ENCODE measurements around the gene IL17RE.

IL17RE gene

GRCh38 chr3:9932843-9933560, 30.4 kb downstream of the IL17RE start (continued):
- TF ChIP-seq ZNF521 (tag by site-specific recombination; IDR thresholded peaks at IDR 0.05) (no peak), ZSCAN18 (tag by site-specific recombination; IDR thresholded peaks at IDR 0.05) (no peak), ZNF248 (tag by site-specific recombination; IDR thresholded peaks at IDR 0.05) (no peak), ZSCAN23 (tag by site-specific recombination; IDR thresholded peaks at IDR 0.05) (no peak), SCRT1 (tag by site-specific recombination; IDR thresholded peaks at IDR 0.05; ENCODE audit: borderline replicate concordance) (peak; percentile 96), ZNF423 (tag by site-specific recombination; IDR thresholded peaks at IDR 0.05) (peak; percentile 72), ZNF596 (tag by site-specific recombination; IDR thresholded peaks at IDR 0.05) (peak; percentile 23; the same call in 1 of the 2 replicates), ZBTB17 (tag by site-specific recombination; IDR thresholded peaks at IDR 0.05) (peak; percentile 95), TCF7L2 (IDR thresholded peaks at IDR 0.05; ENCODE audit: borderline replicate concordance, low read depth, low read length) (no peak), ZNF24 (tag by site-specific recombination; IDR thresholded peaks at IDR 0.05) (peak; percentile 47; the same call in 1 of the 2 replicates), ZBTB21 (tag by site-specific recombination; IDR thresholded peaks at IDR 0.05) (peak; percentile 43; the same call in 1 of the 2 replicates), ZNF394 (tag by site-specific recombination; IDR thresholded peaks at IDR 0.05; ENCODE audit: borderline replicate concordance) (peak; percentile 58), ZNF146 (tag by site-specific recombination; IDR thresholded peaks at IDR 0.05) (peak; percentile 26; the same call in 1 of the 2 replicates), ZNF335 (tag by site-specific recombination; conservative IDR thresholded peaks at IDR 0.05) (peak; percentile 90), ZNF626 (tag by site-specific recombination; IDR thresholded peaks at IDR 0.05) (no peak), ZNF629 (tag by site-specific recombination; IDR thresholded peaks at IDR 0.05) (no peak), ZNF791 (tag by site-specific recombination; IDR thresholded peaks at IDR 0.05) (no peak), ZNF560 (tag by site-specific recombination; IDR thresholded peaks at IDR 0.05; ENCODE audit: borderline replicate concordance) (no peak), ZNF350 (tag by site-specific recombination; IDR thresholded peaks at IDR 0.05) (no peak), ZBTB11 (tag by site-specific recombination; conservative IDR thresholded peaks at IDR 0.05; ENCODE audit: low read depth) (peak; percentile 68), ZIC2 (tag by site-specific recombination; IDR thresholded peaks at IDR 0.05) (peak; percentile 94), ZNF514 (tag by site-specific recombination; IDR thresholded peaks at IDR 0.05) (no peak), OSR2 (tag by site-specific recombination; IDR thresholded peaks at IDR 0.05) (0 out of 2 replicates have a peak, but pooled peaks have one; percentile 7), INSM2 (tag by site-specific recombination; IDR thresholded peaks at IDR 0.05) (0 out of 2 replicates have a peak, but pooled peaks have one; percentile 18), ZNF416 (tag by site-specific recombination; IDR thresholded peaks at IDR 0.05) (no peak), ZNF677 (tag by site-specific recombination; IDR thresholded peaks at IDR 0.05) (no peak), ZNF555 (tag by site-specific recombination; conservative IDR thresholded peaks at IDR 0.05) (no peak)
- TF ChIP-seq, protein P1, sequence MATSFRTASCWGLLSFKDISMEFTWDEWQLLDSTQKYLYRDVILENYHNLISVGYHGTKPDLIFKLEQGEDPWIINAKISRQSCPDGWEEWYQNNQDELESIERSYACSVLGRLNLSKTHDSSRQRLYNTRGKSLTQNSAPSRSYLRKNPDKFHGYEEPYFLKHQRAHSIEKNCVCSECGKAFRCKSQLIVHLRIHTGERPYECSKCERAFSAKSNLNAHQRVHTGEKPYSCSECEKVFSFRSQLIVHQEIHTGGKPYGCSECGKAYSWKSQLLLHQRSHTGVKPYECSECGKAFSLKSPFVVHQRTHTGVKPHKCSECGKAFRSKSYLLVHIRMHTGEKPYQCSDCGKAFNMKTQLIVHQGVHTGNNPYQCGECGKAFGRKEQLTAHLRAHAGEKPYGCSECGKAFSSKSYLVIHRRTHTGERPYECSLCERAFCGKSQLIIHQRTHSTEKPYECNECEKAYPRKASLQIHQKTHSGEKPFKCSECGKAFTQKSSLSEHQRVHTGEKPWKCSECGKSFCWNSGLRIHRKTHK (tag by site-specific recombination; IDR thresholded peaks at IDR 0.05) = no peak
- TF ChIP-seq, protein P2, sequence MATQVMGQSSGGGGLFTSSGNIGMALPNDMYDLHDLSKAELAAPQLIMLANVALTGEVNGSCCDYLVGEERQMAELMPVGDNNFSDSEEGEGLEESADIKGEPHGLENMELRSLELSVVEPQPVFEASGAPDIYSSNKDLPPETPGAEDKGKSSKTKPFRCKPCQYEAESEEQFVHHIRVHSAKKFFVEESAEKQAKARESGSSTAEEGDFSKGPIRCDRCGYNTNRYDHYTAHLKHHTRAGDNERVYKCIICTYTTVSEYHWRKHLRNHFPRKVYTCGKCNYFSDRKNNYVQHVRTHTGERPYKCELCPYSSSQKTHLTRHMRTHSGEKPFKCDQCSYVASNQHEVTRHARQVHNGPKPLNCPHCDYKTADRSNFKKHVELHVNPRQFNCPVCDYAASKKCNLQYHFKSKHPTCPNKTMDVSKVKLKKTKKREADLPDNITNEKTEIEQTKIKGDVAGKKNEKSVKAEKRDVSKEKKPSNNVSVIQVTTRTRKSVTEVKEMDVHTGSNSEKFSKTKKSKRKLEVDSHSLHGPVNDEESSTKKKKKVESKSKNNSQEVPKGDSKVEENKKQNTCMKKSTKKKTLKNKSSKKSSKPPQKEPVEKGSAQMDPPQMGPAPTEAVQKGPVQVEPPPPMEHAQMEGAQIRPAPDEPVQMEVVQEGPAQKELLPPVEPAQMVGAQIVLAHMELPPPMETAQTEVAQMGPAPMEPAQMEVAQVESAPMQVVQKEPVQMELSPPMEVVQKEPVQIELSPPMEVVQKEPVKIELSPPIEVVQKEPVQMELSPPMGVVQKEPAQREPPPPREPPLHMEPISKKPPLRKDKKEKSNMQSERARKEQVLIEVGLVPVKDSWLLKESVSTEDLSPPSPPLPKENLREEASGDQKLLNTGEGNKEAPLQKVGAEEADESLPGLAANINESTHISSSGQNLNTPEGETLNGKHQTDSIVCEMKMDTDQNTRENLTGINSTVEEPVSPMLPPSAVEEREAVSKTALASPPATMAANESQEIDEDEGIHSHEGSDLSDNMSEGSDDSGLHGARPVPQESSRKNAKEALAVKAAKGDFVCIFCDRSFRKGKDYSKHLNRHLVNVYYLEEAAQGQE (tag by site-specific recombination; IDR thresholded peaks at IDR 0.05) = peak; percentile 33; the same call in 1 of the 2 replicates
